Neuron (in vitro differentiated cells): ENCODE measurements around the gene SLC25A26.
"Not testable (repeated sequence)": the region's sequence is repeated elsewhere in the genome, so short reads cannot be mapped to it uniquely, and the experiment has no call there.

Experiments used
- H2AFZ ChIP-seq: one replicate; pipeline ENCODE4 v1.6.1; 2013; ENCODE audit warnings: low read depth, mild to moderate bottlenecking, inconsistent platforms, low read length, moderate library complexity
- H3K27me3 ChIP-seq: one replicate; pipeline ENCODE4 v1.6.1; 2013; ENCODE audit warnings: low read length; ENCODE audit not compliant: insufficient read depth
- H3K36me3 ChIP-seq: one replicate; pipeline ENCODE4 v1.6.1; 2013; ENCODE audit warnings: low read length; ENCODE audit not compliant: insufficient read depth
- H3K4me1 ChIP-seq: one replicate; pipeline ENCODE4 v1.6.1; 2013; ENCODE audit warnings: low read length; ENCODE audit not compliant: insufficient read depth
- H3K4me3 ChIP-seq: 2 replicates; pipeline ENCODE4 v1.5.1; 2013; ENCODE audit warnings: mild to moderate bottlenecking, low read length, moderate library complexity
- H3K9me3 ChIP-seq: one replicate; pipeline ENCODE4 v1.6.1; 2013; ENCODE audit warnings: low read length

SLC25A26 gene

GRCh38 chr3:66200786-66201185, 20.0 kb upstream of the SLC25A26 start:
- no peaks in the 10 kb centered on the region for H3K36me3 ChIP-seq
- H3K4me3 ChIP-seq = no peak overlapping the region
- no peak overlapping the region for H2AFZ ChIP-seq
- no peaks in the 10 kb centered on the region for H3K27me3 ChIP-seq
- no peaks in the 10 kb centered on the region for H3K9me3 ChIP-seq
- no peaks in the 10 kb centered on the region for H3K4me1 ChIP-seq

- Histone ChIP-seq H3K27me3 (no peaks in the 10 kb centered on the region), H2AFZ (no peak overlapping the region), H3K4me1 (no peaks in the 10 kb centered on the region), H3K9me3 (no peaks in the 10 kb centered on the region), H3K4me3 (no peak overlapping the region), H3K36me3 (no peaks in the 10 kb centered on the region)
Measured at GRCh38 chr3:66203275-66203674, 17.5 kb upstream of the SLC25A26 start.

- Histone ChIP-seq H3K4me3 (no peak overlapping the region), H2AFZ (no peak overlapping the region), H3K9me3 (no peaks in the 10 kb centered on the region), H3K36me3 (no peaks in the 10 kb centered on the region), H3K4me1 (no peaks in the 10 kb centered on the region), H3K27me3 (no peaks in the 10 kb centered on the region)
Measured at GRCh38 chr3:66206806-66207205, 14.0 kb upstream of the SLC25A26 start.

GRCh38 chr3:66208189-66208588, 12.6 kb upstream of the SLC25A26 start:
- Histone ChIP-seq H3K4me3 (no peak overlapping the region), H3K9me3 (no peaks in the 10 kb centered on the region), H3K27me3 (no peaks in the 10 kb centered on the region), H2AFZ (no peak overlapping the region), H3K36me3 (no peaks in the 10 kb centered on the region), H3K4me1 (no peaks in the 10 kb centered on the region)

- Histone ChIP-seq H3K27me3 (no peaks in the 10 kb centered on the region), H3K36me3 (no peaks in the 10 kb centered on the region), H3K4me3 (no peak overlapping the region), H3K9me3 (no peaks in the 10 kb centered on the region), H3K4me1 (peaks cover 2% of the 10 kb centered on the region), H2AFZ (no peak overlapping the region)
Measured at GRCh38 chr3:66210687-66211295, 10.0 kb upstream of the SLC25A26 start.

- H3K27me3 ChIP-seq = no peaks in the 10 kb centered on the region
- no peak overlapping the region for H3K4me3 ChIP-seq
- H2AFZ ChIP-seq = no peak overlapping the region
- H3K36me3 ChIP-seq = no peaks in the 10 kb centered on the region
- H3K9me3 ChIP-seq = no peaks in the 10 kb centered on the region
- H3K4me1 ChIP-seq = peaks cover 2% of the 10 kb centered on the region
Measured at GRCh38 chr3:66211779-66212178, 9.0 kb upstream of the SLC25A26 start.

- Histone ChIP-seq H3K36me3 (no peaks in the 10 kb centered on the region), H2AFZ (no peak overlapping the region)
Measured at GRCh38 chr3:66215106-66215505, 5.7 kb upstream of the SLC25A26 start.

GRCh38 chr3:66220066-66220465, 735 bp upstream of the SLC25A26 start:
- Histone ChIP-seq H3K9me3 (no peaks in the 10 kb centered on the region), H3K36me3 (no peaks in the 10 kb centered on the region), H3K4me3 (peak overlapping the region; percentile 79), H3K27me3 (no peaks in the 10 kb centered on the region), H3K4me1 (peaks cover 11% of the 10 kb centered on the region), H2AFZ (no peak overlapping the region)

More at GRCh38 chr3:66215106-66215505, 5.7 kb upstream of the SLC25A26 start:
- no peak overlapping the region for H3K4me3 ChIP-seq
- peaks cover 4% of the 10 kb centered on the region for H3K4me1 ChIP-seq
- H3K9me3 ChIP-seq = no peaks in the 10 kb centered on the region
- H3K27me3 ChIP-seq = no peaks in the 10 kb centered on the region

- no peaks in the 10 kb centered on the region for H3K9me3 ChIP-seq
Measured at GRCh38 chr3:66224220-66224619, 3.4 kb downstream of the SLC25A26 start.

GRCh38 chr3:66226093-66226492, 5.3 kb downstream of the SLC25A26 start:
- H3K27me3 ChIP-seq, H3K9me3 ChIP-seq, H3K4me3 ChIP-seq, H3K4me1 ChIP-seq, H3K36me3 ChIP-seq, H2AFZ ChIP-seq: not testable (repeated sequence)

More at GRCh38 chr3:66224220-66224619, 3.4 kb downstream of the SLC25A26 start:
- Histone ChIP-seq H3K4me1 (peaks cover 9% of the 10 kb centered on the region), H3K36me3 (no peaks in the 10 kb centered on the region), H2AFZ (no peak overlapping the region), H3K27me3 (no peaks in the 10 kb centered on the region), H3K4me3 (no peak overlapping the region)

- H3K4me1 ChIP-seq = no peaks in the 10 kb centered on the region
- H3K4me3 ChIP-seq = no peak overlapping the region
- no peak overlapping the region for H2AFZ ChIP-seq
- H3K36me3 ChIP-seq = no peaks in the 10 kb centered on the region
- no peaks in the 10 kb centered on the region for H3K27me3 ChIP-seq
- H3K9me3 ChIP-seq = no peaks in the 10 kb centered on the region
Measured at GRCh38 chr3:66227051-66227450, 6.2 kb downstream of the SLC25A26 start.

GRCh38 chr3:66227915-66228314, 7.1 kb downstream of the SLC25A26 start:
- Histone ChIP-seq H3K4me1 (no peaks in the 10 kb centered on the region), H3K36me3 (no peaks in the 10 kb centered on the region), H3K4me3 (no peak overlapping the region), H3K27me3 (no peaks in the 10 kb centered on the region), H3K9me3 (no peaks in the 10 kb centered on the region), H2AFZ (no peak overlapping the region)

- Histone ChIP-seq H3K4me3 (no peak overlapping the region), H3K27me3 (no peaks in the 10 kb centered on the region), H2AFZ (no peak overlapping the region), H3K9me3 (no peaks in the 10 kb centered on the region), H3K36me3 (no peaks in the 10 kb centered on the region), H3K4me1 (no peaks in the 10 kb centered on the region)
Measured at GRCh38 chr3:66228707-66229106, 7.9 kb downstream of the SLC25A26 start.

GRCh38 chr3:66229931-66230330, 9.1 kb downstream of the SLC25A26 start:
- Histone ChIP-seq H3K4me3 (no peak overlapping the region), H3K27me3 (no peaks in the 10 kb centered on the region), H3K4me1 (no peaks in the 10 kb centered on the region), H2AFZ (no peak overlapping the region), H3K9me3 (no peaks in the 10 kb centered on the region), H3K36me3 (no peaks in the 10 kb centered on the region)
